Aorta (tissue), 4 donors: Measurements from ENCODE around the gene FXR2. TPM values are rescaled to one million over a fixed set of nuclear protein-coding genes. Genes with fewer than 3 reads are reported as not detected.

ENCODE experiments used
- polyA plus RNA-seq, 2 donors: library from polyadenylated mRNA; stranded (reverse); fragments of 200-250 nt; gene quantifications; one replicate each; pipeline ENCODE4 v1.2.3, GENCODE V29; 2013
- total RNA-seq, 2 donors: library from RNA; stranded (reverse); fragmentation: NEBNext Ultra II Directional; extraction: Animal tissue kit (Norgen Biotek cat#: 25700); gene quantifications; one replicate each; pipeline ENCODE4 v1.2.1, GENCODE V29; 2021
- donor health status: healthy with polysubstance abuse.
- donor health status: Bipolar disorder and iron deficiency.
- donor health status: DM: no; HTN: no; CAD: no.
- donor health status: DM: yes; HTN: yes; CAD: no.

The FXR2 gene
- total and polyA plus RNA-seq, 4 donors: 21.2 to 36.5 (median 28.2) TPM

Other genes starting within 250 kb of the FXR2 start
- gene TNK1, start 233.8 kb downstream of the FXR2 start, total RNA-seq: 1 to 10 TPM; 2.4 to 6.6 TPM
- 1 to 10 TPM; 1.9 to 3.1 TPM for gene TNK1, start 233.8 kb downstream of the FXR2 start, polyA plus RNA-seq
- gene PLSCR3, start 220.4 kb downstream of the FXR2 start, total RNA-seq: 10 to 100 TPM; 41.2 to 43.1 TPM
- gene PLSCR3, start 220.4 kb downstream of the FXR2 start, polyA plus RNA-seq: 10 to 100 TPM; 20.5 to 70.8 TPM
- 10 to 100 TPM; 35.0 to 40.1 TPM for gene TMEM256, start 210.8 kb downstream of the FXR2 start, total RNA-seq
- 100 to 1,000 TPM; 134 to 224 TPM for gene TMEM256, start 210.8 kb downstream of the FXR2 start, polyA plus RNA-seq
- gene NLGN2, start 207.1 kb downstream of the FXR2 start, total RNA-seq: 10 to 100 TPM; 32.9 to 49.9 TPM
- 10 to 100 TPM in 1 of 2 donors, 1 to 10 TPM in 1; 2.4 to 28.8 TPM for gene NLGN2, start 207.1 kb downstream of the FXR2 start, polyA plus RNA-seq
- not detected for gene SPEM1, start 194.6 kb downstream of the FXR2 start, total RNA-seq
- not detected for gene SPEM1, start 194.6 kb downstream of the FXR2 start, polyA plus RNA-seq
- not detected for gene SPEM2, start 189.3 kb downstream of the FXR2 start, total RNA-seq
- gene SPEM2, start 189.3 kb downstream of the FXR2 start, polyA plus RNA-seq: not detected
- not detected for gene SPEM3, start 186.0 kb downstream of the FXR2 start, total RNA-seq
- gene SPEM3, start 186.0 kb downstream of the FXR2 start, polyA plus RNA-seq: not detected
- gene TMEM102, start 179.5 kb downstream of the FXR2 start, total RNA-seq: 1 to 10 TPM; 3.6 to 5.1 TPM
- gene TMEM102, start 179.5 kb downstream of the FXR2 start, polyA plus RNA-seq: 1 to 10 TPM; 1.8 to 2.7 TPM
- gene FGF11, start 175.4 kb downstream of the FXR2 start, total RNA-seq: 1 to 10 TPM; 1.2 to 8.0 TPM
- under 1 TPM in 1 of 2 donors, not detected in 1; 0.54 TPM for gene FGF11, start 175.4 kb downstream of the FXR2 start, polyA plus RNA-seq
- 1 to 10 TPM; 6.2 to 8.8 TPM for gene CHRNB1, start 169.8 kb downstream of the FXR2 start, total RNA-seq
- gene CHRNB1, start 169.8 kb downstream of the FXR2 start, polyA plus RNA-seq: 10 to 100 TPM; 11.6 to 18.3 TPM
- 10 to 100 TPM; 67.2 to 81.9 TPM for gene ZBTB4, start 135.3 kb downstream of the FXR2 start, total RNA-seq
- 10 to 100 TPM; 20.0 to 35.9 TPM for gene ZBTB4, start 135.3 kb downstream of the FXR2 start, polyA plus RNA-seq
- not detected for gene SLC35G6, start 133.5 kb downstream of the FXR2 start, total RNA-seq
- not detected for gene SLC35G6, start 133.5 kb downstream of the FXR2 start, polyA plus RNA-seq
- gene POLR2A, start 130.5 kb downstream of the FXR2 start, total RNA-seq: 100 to 1,000 TPM in 1 of 2 donors, 10 to 100 TPM in 1; 93.8 to 116 TPM
- gene POLR2A, start 130.5 kb downstream of the FXR2 start, polyA plus RNA-seq: 10 to 100 TPM; 13.4 to 27.9 TPM
- gene TNFSF12, start 65.8 kb downstream of the FXR2 start, total RNA-seq: 10 to 100 TPM; 61.4 to 84.5 TPM
- gene TNFSF12, start 65.8 kb downstream of the FXR2 start, polyA plus RNA-seq: 100 to 1,000 TPM; 135 to 148 TPM
- gene TNFSF13, start 56.1 kb downstream of the FXR2 start, total RNA-seq: 10 to 100 TPM; 17.7 to 28.6 TPM
- 10 to 100 TPM; 25.7 to 26.4 TPM for gene TNFSF13, start 56.1 kb downstream of the FXR2 start, polyA plus RNA-seq
- 10 to 100 TPM; 36.2 to 38.3 TPM for gene SENP3, start 53.0 kb downstream of the FXR2 start, total RNA-seq
- 10 to 100 TPM; 48.4 to 75.1 TPM for gene SENP3, start 53.0 kb downstream of the FXR2 start, polyA plus RNA-seq
- 100 to 1,000 TPM; 111 to 112 TPM for gene CD68, start 35.3 kb downstream of the FXR2 start, total RNA-seq
- 100 to 1,000 TPM in 1 of 2 donors, 10 to 100 TPM in 1; 55.3 to 111 TPM for gene CD68, start 35.3 kb downstream of the FXR2 start, polyA plus RNA-seq
- 10 to 100 TPM; 21.4 to 24.7 TPM for gene MPDU1, start 31.0 kb downstream of the FXR2 start, total RNA-seq
- gene MPDU1, start 31.0 kb downstream of the FXR2 start, polyA plus RNA-seq: 10 to 100 TPM; 12.0 to 20.8 TPM
- gene SOX15, start 24.8 kb downstream of the FXR2 start, total RNA-seq: 1 to 10 TPM; 1.1 to 2.4 TPM
- gene SOX15, start 24.8 kb downstream of the FXR2 start, polyA plus RNA-seq: 1 to 10 TPM in 1 of 2 donors, under 1 TPM in 1; 0.50 to 2.8 TPM
- gene SAT2, start 12.9 kb upstream of the FXR2 start, total RNA-seq: 10 to 100 TPM; 45.9 to 67.4 TPM
- 100 to 1,000 TPM; 152 to 180 TPM for gene SAT2, start 12.9 kb upstream of the FXR2 start, polyA plus RNA-seq
- under 1 TPM in 1 of 2 donors, not detected in 1; 0.33 TPM for gene SHBG, start 15.2 kb upstream of the FXR2 start, total RNA-seq
- under 1 TPM in 1 of 2 donors, not detected in 1; 0.20 TPM for gene SHBG, start 15.2 kb upstream of the FXR2 start, polyA plus RNA-seq
- 1 to 10 TPM; 2.0 to 7.2 TPM for gene ATP1B2, start 36.0 kb upstream of the FXR2 start, total RNA-seq
- 1 to 10 TPM; 1.9 to 2.8 TPM for gene ATP1B2, start 36.0 kb upstream of the FXR2 start, polyA plus RNA-seq
- 10 to 100 TPM; 26.8 to 45.3 TPM for gene TP53, start 72.6 kb upstream of the FXR2 start, total RNA-seq
- gene TP53, start 72.6 kb upstream of the FXR2 start, polyA plus RNA-seq: 10 to 100 TPM in 1 of 2 donors, 1 to 10 TPM in 1; 9.5 to 10.2 TPM
- 1 to 10 TPM; 3.6 to 4.8 TPM for gene WRAP53, start 73.6 kb upstream of the FXR2 start, total RNA-seq
- gene WRAP53, start 73.6 kb upstream of the FXR2 start, polyA plus RNA-seq: 1 to 10 TPM; 4.8 to 7.3 TPM
- gene EFNB3, start 90.3 kb upstream of the FXR2 start, total RNA-seq: under 1 TPM; 0.19 to 0.84 TPM
- gene EFNB3, start 90.3 kb upstream of the FXR2 start, polyA plus RNA-seq: under 1 TPM in 1 of 2 donors, not detected in 1; 0.15 TPM
- gene DNAH2, start 102.8 kb upstream of the FXR2 start, total RNA-seq: 1 to 10 TPM in 1 of 2 donors, under 1 TPM in 1; 0.16 to 1.6 TPM
- under 1 TPM in 1 of 2 donors, not detected in 1; 0.08 TPM for gene DNAH2, start 102.8 kb upstream of the FXR2 start, polyA plus RNA-seq
- gene KDM6B, start 219.3 kb upstream of the FXR2 start, total RNA-seq: 10 to 100 TPM; 28.2 to 44.8 TPM
- gene KDM6B, start 219.3 kb upstream of the FXR2 start, polyA plus RNA-seq: 1 to 10 TPM; 3.1 to 6.9 TPM
- gene TMEM88, start 240.2 kb upstream of the FXR2 start, total RNA-seq: 10 to 100 TPM; 16.0 to 28.6 TPM
- gene TMEM88, start 240.2 kb upstream of the FXR2 start, polyA plus RNA-seq: 1 to 10 TPM in 1 of 2 donors, not detected in 1; 4.5 TPM
- 10 to 100 TPM; 44.1 to 47.4 TPM for gene NAA38, start 242.7 kb upstream of the FXR2 start, total RNA-seq
- 100 to 1,000 TPM; 111 to 143 TPM for gene NAA38, start 242.7 kb upstream of the FXR2 start, polyA plus RNA-seq
- 10 to 100 TPM; 10.5 to 12.5 TPM for gene CYB5D1, start 243.1 kb upstream of the FXR2 start, total RNA-seq
- gene CYB5D1, start 243.1 kb upstream of the FXR2 start, polyA plus RNA-seq: 1 to 10 TPM; 6.1 to 8.2 TPM